Measurements from ENCODE around the gene HMOX1.

HMOX1 gene, protein sequence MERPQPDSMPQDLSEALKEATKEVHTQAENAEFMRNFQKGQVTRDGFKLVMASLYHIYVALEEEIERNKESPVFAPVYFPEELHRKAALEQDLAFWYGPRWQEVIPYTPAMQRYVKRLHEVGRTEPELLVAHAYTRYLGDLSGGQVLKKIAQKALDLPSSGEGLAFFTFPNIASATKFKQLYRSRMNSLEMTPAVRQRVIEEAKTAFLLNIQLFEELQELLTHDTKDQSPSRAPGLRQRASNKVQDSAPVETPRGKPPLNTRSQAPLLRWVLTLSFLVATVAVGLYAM

GRCh38 chr22:35380537-35381423, at the start of gene HMOX1:
Gene HMOX1, plus strand, starts transcription at chr22:35381096. Its CDS starts 78 bp downstream, at chr22:35381174.
- Histone ChIP-seq H3K4me3 (ENCODE audit: low read depth, low read length) (peak within 1 kb of the TSS; percentile 78), H3K27ac (no peak within 1 kb of the TSS), H3K36me3 (replicated peaks) (no peaks in the 10 kb centered on the region), H3K27me3 (replicated peaks) (no peaks in the 10 kb centered on the region)
- in situ Hi-C loops (cut with HindIII; ENCODE audit: low pct_ligation_motif_present, low sequenced_read_pairs): no loop called here
- peak; percentile 13 for TF ChIP-seq CTCF (IDR thresholded peaks at IDR 0.05; ENCODE audit: low read depth, low read length, missing control alignments)
- DNase-seq: peak; percentile 70

DNA sequence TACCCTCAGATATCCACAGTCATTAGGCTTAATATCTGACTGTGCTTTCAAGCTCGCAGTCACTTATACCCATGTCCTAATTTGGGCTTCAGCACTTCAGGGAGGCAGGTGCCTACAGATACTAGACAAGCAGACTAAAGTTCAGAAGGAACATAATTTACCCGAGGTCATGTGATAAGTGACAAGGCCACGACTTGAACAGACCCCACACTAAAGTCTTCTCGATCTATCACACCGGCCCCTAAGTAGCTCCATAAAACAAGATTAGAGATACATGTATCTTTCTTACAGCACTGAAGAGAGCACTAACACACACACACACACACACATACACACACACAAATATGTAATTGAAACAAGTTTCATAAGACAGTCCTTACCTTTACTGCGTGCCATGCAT, 48.6 kb upstream of the HMOX1 start:
- no peak for TF ChIP-seq CTCF (IDR thresholded peaks at IDR 0.05; ENCODE audit: low read depth, low read length, missing control alignments)

DNA sequence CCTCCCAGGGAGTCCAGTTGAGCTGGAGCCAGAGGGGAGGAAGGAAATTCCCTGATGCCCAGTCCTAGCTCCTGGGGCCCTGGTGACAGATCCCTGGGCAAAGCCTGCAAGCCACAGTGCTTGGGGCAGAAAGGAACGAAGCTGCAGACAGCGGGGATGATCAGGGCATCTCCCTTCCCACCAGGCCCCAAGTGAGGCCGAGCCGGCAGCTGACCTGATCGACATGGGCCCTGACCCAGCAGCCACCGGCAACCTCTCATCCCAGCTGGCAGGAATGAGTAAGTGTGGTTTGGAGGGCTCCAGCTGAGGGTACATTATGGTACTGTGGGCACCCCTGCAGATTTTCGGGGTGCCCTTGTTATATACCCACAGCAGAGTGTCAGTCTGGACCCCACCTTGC, 47.7 kb upstream of the HMOX1 start:
- peaks cover 55% of the 10 kb centered on the region for H3K36me3 ChIP-seq (replicated peaks)
- in situ Hi-C loops (cut with HindIII; ENCODE audit: low pct_ligation_motif_present, low sequenced_read_pairs): no loop called here
- H3K27ac ChIP-seq: no peak overlapping the region
- no peak for TF ChIP-seq CTCF (IDR thresholded peaks at IDR 0.05; ENCODE audit: low read depth, low read length, missing control alignments)
- H3K27me3 ChIP-seq (replicated peaks): no peaks in the 10 kb centered on the region
- DNase-seq: no peak
- no peak overlapping the region for H3K4me3 ChIP-seq (ENCODE audit: low read depth, low read length)

More for the DNA sequence above, 48.6 kb upstream of the HMOX1 start:
- Histone ChIP-seq H3K27ac (no peak overlapping the region), H3K4me3 (ENCODE audit: low read depth, low read length) (no peak overlapping the region), H3K27me3 (replicated peaks) (no peaks in the 10 kb centered on the region), H3K36me3 (replicated peaks) (peaks cover 58% of the 10 kb centered on the region)
- no peak for DNase-seq
- in situ Hi-C loops (cut with HindIII; ENCODE audit: low pct_ligation_motif_present, low sequenced_read_pairs): no loop called here

- H3K36me3 ChIP-seq (replicated peaks): peaks cover 57% of the 10 kb centered on the region
- in situ Hi-C loops (cut with HindIII; ENCODE audit: low pct_ligation_motif_present, low sequenced_read_pairs): no loop called here
- no peak overlapping the region for H3K4me3 ChIP-seq (ENCODE audit: low read depth, low read length)
- TF ChIP-seq CTCF (IDR thresholded peaks at IDR 0.05; ENCODE audit: low read depth, low read length, missing control alignments): no peak
- no peak overlapping the region for H3K27ac ChIP-seq
- no peak for DNase-seq
- no peaks in the 10 kb centered on the region for H3K27me3 ChIP-seq (replicated peaks)
These were observed 46.9 kb upstream of the HMOX1 start for GRCh38 chr22:35334004-35334403.

DNA sequence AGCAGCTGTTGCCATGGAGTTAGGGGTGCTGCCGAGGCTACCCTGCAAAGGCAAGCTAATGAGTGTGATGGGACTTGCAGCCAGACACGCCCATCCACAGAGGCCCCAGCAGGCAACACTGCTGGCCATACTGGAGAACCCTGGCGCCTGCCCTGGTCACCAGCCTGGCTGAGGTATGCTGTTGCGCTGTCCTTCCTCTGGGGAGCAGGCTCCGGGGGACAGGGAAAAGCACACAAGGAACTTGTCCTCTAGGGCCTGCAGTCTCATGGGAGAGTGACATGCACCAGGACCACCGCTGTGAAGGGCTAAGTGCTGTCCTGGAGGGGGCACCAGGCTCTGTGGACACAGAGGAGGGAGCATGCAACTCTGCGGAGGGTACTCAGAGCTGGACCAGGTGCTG, 45.4 kb upstream of the HMOX1 start:
- in situ Hi-C loops (cut with HindIII; ENCODE audit: low pct_ligation_motif_present, low sequenced_read_pairs): no loop called here
- TF ChIP-seq CTCF (IDR thresholded peaks at IDR 0.05; ENCODE audit: low read depth, low read length, missing control alignments): no peak
- H3K4me3 ChIP-seq (ENCODE audit: low read depth, low read length): no peak overlapping the region
- peaks cover 54% of the 10 kb centered on the region for H3K36me3 ChIP-seq (replicated peaks)
- no peak overlapping the region for H3K27ac ChIP-seq
- no peak for DNase-seq
- no peaks in the 10 kb centered on the region for H3K27me3 ChIP-seq (replicated peaks)

Data from brain microvascular endothelial cell (primary cell).